HepG2 (cell line): Measurements from ENCODE around the gene TMEM87B.

Experiments
- CHD4 ChIP-seq: fragments of 200-600 bp; sonication (generic); IDR thresholded peaks from 2 replicates; pipeline ENCODE4 v1.7.0; 2017; ENCODE audit warnings: mild to moderate bottlenecking, low read length, borderline replicate concordance
- RARG ChIP-seq: sonication (generic); formaldehyde crosslinking; IDR thresholded peaks from 2 replicates; pipeline ENCODE4 v1.4.0; 2020; ENCODE audit warnings: low read depth, mild to moderate bottlenecking, missing genetic modification reagents
- ZNF569 ChIP-seq: sonication (generic); formaldehyde crosslinking; IDR thresholded peaks from 2 replicates; pipeline ENCODE4 v1.5.0; 2020; ENCODE audit warnings: mild to moderate bottlenecking, missing genetic modification reagents, moderate library complexity, borderline replicate concordance
- TF ChIP-seq, protein P1 (sequence below): sonication (generic); formaldehyde crosslinking; IDR thresholded peaks from 2 replicates; pipeline ENCODE4 v1.4.0; 2020; ENCODE audit warnings: missing genetic modification reagents

DNA sequence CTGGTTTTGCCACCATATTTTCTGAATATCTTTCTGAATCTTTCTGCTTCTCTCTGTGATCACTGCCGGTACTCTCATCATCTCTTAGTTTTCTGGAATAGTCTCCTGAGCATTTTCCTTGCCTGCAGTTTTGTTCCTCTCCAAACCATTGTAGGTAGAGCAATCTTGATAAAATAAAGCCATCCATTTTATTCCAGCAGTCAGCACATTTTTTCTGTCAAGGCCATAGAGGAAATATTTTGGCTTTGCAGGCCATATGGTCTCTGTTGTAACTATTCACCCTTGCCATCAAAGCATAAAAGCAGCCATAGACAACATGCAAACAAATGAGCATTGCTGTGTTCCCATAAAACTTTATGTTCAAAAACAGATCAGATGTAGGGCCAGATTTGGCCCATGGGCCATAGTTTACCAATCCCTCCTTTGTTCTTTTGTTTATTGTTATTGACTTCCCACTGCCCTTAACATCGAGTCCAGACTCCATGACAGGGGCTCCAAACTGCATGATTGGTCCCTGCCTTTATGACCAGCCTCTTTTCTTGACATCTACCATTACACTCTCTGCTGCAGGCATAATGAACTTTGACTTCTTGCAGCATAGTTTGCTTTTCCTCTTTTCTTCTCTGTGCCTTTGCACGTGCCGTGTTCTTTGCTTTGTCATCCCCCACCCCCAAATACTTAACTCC is 29.8 kb downstream of the TMEM87B start:
- TF ChIP-seq, protein P1, sequence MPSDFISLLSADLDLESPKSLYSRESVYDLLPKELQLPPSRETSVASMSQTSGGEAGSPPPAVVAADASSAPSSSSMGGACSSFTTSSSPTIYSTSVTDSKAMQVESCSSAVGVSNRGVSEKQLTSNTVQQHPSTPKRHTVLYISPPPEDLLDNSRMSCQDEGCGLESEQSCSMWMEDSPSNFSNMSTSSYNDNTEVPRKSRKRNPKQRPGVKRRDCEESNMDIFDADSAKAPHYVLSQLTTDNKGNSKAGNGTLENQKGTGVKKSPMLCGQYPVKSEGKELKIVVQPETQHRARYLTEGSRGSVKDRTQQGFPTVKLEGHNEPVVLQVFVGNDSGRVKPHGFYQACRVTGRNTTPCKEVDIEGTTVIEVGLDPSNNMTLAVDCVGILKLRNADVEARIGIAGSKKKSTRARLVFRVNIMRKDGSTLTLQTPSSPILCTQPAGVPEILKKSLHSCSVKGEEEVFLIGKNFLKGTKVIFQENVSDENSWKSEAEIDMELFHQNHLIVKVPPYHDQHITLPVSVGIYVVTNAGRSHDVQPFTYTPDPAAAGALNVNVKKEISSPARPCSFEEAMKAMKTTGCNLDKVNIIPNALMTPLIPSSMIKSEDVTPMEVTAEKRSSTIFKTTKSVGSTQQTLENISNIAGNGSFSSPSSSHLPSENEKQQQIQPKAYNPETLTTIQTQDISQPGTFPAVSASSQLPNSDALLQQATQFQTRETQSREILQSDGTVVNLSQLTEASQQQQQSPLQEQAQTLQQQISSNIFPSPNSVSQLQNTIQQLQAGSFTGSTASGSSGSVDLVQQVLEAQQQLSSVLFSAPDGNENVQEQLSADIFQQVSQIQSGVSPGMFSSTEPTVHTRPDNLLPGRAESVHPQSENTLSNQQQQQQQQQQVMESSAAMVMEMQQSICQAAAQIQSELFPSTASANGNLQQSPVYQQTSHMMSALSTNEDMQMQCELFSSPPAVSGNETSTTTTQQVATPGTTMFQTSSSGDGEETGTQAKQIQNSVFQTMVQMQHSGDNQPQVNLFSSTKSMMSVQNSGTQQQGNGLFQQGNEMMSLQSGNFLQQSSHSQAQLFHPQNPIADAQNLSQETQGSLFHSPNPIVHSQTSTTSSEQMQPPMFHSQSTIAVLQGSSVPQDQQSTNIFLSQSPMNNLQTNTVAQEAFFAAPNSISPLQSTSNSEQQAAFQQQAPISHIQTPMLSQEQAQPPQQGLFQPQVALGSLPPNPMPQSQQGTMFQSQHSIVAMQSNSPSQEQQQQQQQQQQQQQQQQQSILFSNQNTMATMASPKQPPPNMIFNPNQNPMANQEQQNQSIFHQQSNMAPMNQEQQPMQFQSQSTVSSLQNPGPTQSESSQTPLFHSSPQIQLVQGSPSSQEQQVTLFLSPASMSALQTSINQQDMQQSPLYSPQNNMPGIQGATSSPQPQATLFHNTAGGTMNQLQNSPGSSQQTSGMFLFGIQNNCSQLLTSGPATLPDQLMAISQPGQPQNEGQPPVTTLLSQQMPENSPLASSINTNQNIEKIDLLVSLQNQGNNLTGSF (CRISPR knock-in tag): no peak
- TF ChIP-seq CHD4: no peak
- no peak for TF ChIP-seq ZNF569 (CRISPR knock-in tag)
- TF ChIP-seq RARG: no peak
